Stromal cell of bone marrow (primary cell): ENCODE results near the gene STUM.
A peak's percentile ranks its signal among the peaks of the same experiment; 100 is the strongest.
"Not testable (repeated sequence)": the region's sequence is repeated elsewhere in the genome, so short reads cannot be mapped to it uniquely, and the experiment has no call there.

Experiments
- DNase-seq: peaks from one replicate; pipeline ENCODE4 v3.0.0-alpha.2; 2012; ENCODE audit warnings: low read depth

Gene STUM

GRCh38 chr1:226548256-226549093, at the start of gene STUM:
STUM (plus strand) TSS chr1:226548764; CDS start chr1:226548905, 141 bp downstream.
- no peak for DNase-seq

GRCh38 chr1:226499699-226500098, 48.9 kb upstream of the STUM start:
- not testable (repeated sequence) for DNase-seq

DNA sequence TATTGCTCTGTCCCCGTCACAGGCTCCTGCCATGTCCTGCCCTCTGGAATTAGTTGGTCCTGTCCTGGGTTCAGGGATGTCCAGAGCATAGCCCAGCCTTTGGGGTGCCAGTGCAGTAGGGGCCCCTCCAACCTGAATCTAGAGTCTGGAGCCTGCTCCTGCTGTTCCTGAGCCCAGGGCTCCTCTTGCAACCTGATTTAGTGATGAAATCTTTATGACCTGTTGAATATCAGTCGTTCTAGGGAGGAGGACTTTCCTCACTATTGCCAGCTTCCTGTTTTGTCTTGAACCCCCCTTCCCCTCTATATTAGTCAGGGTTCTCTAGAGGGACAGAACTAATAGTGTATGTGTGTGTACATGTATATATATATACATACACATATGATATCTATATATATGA, 42.5 kb upstream of the STUM start:
- DNase-seq: no peak

- DNase-seq: no peak
Observed at GRCh38 chr1:226506921-226507320, 41.6 kb upstream of the STUM start.

DNA sequence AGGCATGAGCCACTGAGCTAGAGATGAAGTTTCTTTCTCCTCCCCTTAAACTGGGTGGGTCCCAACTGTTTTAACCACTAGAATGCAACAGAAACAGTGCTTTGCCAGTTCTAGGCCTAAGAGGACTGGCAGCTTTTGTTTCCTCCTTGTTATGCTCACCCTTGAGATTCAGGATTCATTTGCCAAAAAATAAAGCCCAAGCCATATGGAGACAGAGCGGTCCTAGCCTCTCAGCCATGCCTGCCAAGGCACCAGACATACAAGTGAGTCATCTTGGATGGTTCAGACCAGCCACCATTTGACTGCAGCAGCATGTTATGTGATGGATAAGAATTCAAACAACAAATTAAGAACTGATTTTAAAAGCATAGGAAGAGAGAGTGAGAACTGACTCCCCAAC, 38.1 kb upstream of the STUM start:
- peak; percentile 18 for DNase-seq

DNA sequence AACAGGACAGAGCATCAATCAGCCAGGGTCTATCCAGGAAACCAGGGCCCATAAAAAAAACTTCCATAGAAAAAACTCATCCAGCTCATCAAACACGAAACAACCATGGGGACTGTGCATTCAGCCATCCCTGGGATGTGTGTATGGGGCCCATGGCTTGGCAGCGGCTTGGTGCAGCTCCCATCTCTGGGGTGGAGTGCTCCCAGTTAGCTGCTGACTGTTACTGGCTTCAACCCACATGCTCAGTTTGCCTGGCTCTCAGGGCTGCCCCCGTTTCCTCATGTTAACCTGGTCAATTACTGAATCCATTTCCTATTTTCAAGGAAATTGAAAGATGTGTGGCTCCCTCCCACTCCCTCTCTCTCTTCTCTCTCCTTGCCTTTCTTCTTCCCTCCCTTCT, 37.3 kb upstream of the STUM start:
- no peak for DNase-seq

DNA sequence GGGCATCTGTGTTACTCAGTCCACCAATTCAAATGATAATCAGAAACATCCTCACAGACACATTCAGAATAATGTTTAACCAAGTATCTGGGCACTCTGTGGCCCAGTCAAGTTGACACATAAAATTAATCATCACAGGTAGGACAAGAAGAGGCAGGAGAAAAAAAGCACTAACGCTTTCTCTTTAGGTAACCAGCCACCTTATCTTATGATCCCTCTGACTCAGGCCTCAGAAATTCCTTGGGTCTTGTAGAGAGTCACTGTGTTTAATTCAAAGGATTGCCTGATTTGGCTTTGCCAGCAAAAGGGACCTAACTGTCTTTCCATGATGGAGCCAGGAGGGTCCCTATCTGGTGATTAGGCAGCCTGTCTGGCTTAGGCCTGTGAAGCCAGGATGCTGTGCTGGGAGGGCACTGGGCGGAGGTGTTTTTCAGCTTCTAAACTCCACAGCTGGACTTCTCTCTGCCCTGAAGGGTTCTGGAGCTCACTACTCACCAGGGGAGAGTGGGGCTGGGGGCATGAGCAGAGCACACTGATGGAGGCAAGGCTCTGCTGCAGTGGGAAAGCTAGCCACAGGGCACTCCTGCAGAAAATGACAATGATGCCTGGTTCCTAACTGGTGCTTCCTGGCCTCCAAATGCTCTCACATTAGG, 36.4 kb upstream of the STUM start:
- DNase-seq: no peak

- DNase-seq: no peak
Observed at GRCh38 chr1:226518375-226518774, 30.2 kb upstream of the STUM start.

DNA sequence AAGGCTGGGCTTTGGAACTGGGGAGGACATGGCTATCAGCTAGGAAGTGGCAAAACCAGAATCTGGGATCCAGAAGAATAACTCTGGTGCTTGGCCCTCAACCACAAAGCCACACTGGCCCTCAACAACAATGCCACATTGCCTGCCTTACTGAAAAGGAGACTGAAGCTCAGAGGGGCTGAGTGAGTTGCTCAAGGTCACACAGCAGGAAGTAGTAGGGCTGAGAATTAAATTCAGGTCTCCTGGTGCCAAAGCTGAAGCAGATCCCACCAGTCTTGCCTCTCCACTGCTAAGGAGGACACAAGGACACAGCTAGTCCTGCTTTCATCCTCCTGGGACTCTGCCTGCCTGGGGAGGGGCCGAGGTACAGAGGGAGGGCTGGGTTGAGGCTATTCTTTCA, 29.4 kb upstream of the STUM start:
- DNase-seq: no peak

GRCh38 chr1:226519716-226520598, 28.6 kb upstream of the STUM start:
- DNase-seq: no peak

DNA sequence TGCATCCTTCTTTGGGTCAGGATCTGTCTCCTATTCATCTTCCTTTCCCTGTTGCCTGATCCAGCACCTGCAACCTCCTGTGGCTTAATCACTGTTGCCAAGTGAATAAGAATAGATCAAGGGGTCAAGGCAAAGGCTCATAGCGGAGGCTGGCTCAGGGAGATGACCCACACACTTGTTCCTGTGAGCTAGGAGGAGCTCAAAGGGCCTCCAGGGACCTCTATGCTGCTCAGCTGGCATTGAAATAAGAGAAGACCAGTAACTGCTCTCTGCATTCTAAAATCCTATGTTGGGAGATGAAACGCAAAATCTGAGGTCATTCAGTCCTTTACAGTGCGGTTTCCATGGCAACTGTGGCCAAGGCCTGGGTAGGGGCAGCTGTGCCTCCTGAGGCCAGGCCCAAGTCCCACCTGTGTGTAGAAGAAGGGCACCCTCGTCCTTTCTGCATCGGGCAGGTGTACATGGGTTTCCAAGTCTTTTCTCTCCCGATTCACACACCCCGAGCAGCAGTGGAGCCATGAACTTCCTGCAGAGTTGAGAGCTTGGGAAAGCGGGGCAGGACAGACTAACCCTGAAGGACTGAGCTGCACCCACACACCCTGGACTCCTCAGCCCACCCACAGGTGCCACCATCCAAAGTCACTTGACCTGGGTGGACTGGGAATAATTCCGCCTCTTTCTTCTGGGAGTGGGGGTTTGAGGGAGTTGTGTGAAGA, 27.8 kb upstream of the STUM start:
- DNase-seq: no peak

- DNase-seq: no peak
Observed at GRCh38 chr1:226523646-226524406, 24.7 kb upstream of the STUM start.

DNA sequence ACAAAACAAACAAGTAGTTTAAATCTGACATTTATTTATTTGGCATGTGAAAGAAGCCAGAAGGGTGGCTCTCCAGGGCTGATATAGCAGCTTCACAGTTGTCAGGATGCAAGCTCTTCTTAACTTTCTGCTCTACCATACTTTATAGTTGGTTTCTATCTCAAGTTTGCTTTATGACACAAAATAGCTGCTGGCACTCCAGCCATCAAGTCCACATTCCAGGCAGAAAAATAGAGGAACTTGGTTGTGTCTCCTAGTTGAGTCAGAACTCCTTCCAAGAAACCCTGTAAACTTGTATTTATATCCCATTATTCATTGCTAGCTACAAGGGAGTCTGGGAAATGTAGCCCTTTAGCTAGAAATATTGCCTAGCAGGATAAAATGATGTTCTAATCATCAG, 24.0 kb upstream of the STUM start:
- DNase-seq: no peak

GRCh38 chr1:226525750-226526149, 22.8 kb upstream of the STUM start:
- peak; percentile 28 for DNase-seq

DNA sequence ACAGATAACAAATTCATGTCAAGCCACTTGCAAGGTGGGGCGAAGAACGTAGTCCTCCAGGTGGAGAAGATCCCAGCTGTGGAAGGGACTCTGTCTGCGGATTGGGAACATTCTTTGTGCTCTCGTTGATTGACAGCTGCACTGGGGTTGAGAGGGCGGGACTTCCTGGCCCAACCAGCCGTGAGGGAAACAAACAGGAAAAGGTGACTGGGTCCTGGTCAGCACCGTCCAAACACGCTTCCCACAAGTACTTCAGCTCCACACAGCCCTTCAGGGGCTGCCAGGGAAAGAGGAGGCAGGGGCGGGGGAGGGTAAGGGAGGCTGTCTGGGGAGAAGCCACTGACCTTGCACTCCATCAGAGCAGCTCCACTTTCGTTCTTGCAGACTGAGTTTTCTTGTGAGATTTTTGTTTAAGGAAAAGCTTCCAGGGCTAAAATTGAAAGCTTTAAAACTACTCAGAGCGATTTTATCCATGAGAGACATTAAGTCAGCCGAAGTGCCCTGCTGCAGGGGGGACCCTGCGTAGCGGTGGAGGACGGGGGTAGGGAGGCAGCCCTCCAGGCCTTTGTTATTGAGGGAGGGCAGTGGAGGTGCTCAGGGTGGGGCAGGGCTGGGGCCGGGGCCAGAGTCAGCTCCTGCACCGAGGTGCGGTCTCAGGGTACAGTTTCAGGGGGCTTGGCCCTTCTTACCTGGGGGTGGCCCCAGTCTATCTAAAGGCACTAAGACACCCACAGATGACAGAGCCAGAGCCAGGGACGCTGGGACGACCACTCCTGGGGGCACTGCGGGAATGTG, 21.6 kb upstream of the STUM start:
- no peak for DNase-seq

GRCh38 chr1:226529891-226530290, 18.7 kb upstream of the STUM start:
- DNase-seq: no peak

DNA sequence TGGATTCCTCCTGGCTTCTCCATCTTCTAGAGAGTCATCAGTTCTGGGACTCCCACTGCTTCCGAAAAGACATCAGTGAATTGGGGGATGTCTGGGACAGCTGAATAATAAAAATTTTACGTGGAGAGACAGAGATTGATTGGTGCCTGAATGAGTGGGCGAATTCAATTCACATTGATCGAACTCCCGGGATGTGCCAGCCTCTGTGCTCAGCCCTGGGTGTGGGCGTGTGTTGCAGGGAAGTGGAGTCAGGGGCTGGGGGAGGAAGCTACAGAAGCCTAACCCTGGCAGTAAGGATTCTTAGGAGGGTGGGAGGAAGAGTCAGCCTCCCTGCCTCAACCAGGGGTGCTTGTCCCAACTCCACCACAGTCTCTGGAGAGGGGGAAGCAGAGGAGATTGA, 18.0 kb upstream of the STUM start:
- no peak for DNase-seq

- DNase-seq: no peak
Observed at GRCh38 chr1:226531360-226532093, 17.0 kb upstream of the STUM start.

DNA sequence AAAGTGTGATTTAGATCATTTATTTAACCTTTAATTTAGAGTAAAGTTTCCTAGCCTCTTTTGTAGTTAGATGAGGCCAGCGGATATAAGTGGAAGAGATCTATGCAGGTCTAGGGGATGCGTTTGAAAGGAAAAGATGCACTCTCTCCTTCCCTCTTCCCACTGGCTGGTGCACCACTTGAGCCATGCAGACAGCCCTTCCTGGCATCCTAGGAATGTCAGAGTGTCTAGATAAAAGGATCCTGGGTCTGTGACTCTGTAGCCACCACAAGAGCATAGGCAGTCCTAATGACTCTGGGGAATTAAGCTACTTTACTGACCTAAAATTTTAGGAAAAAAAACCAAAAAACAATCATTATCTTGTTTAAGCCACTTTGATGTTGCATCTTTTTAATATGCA, 16.0 kb upstream of the STUM start:
- DNase-seq: no peak

GRCh38 chr1:226533220-226533619, 15.3 kb upstream of the STUM start:
- DNase-seq: no peak
